Naive B cell (primary cell): ENCODE data around the gene MINK1. TPM values are rescaled to one million over a fixed set of nuclear protein-coding genes. Genes with fewer than 3 reads are reported as not detected.

Experiments used
- ATAC-seq, 2 donors: fragments of 150-1000 bp; cut with Tn5 transposase; 2 replicates each; pipeline ENCODE4 v1.10.0; 2021; ENCODE audit warnings: low read depth in 2 of 2, mild to moderate bottlenecking in 2 of 2, moderate library complexity in 2 of 2
- DNase-seq: peaks from one replicate; pipeline ENCODE4 v3.0.0; 2022
- H3K27ac Mint-ChIP-seq, 6 donors: one replicate each; pipeline ENCODE4 v1.8.0; 2020 to 2022; ENCODE audit warnings: mild to moderate bottlenecking in 6 of 6, mixed read lengths in 6 of 6, moderate library complexity in 5 of 6, inconsistent platforms in 2 of 6
- H3K27me3 Mint-ChIP-seq, 3 donors: one replicate each; pipeline ENCODE4 v1.8.0; 2021 to 2022; ENCODE audit warnings: mixed read lengths in 3 of 3, mild to moderate bottlenecking in 1 of 3
- H3K36me3 Mint-ChIP-seq, 2 donors: one replicate each; pipeline ENCODE4 v1.8.0; 2020 to 2022; ENCODE audit warnings: mixed read lengths in 2 of 2, inconsistent platforms in 1 of 2, mild to moderate bottlenecking in 1 of 2
- H3K4me1 Mint-ChIP-seq, 3 donors: one replicate each; pipeline ENCODE4 v1.8.0; 2020 to 2022; ENCODE audit warnings: mixed read lengths in 3 of 3, inconsistent platforms in 1 of 3, mild to moderate bottlenecking in 1 of 3, moderate library complexity in 1 of 3
- H3K4me3 Mint-ChIP-seq, 8 donors: one replicate each; pipeline ENCODE4 v1.8.0; 2020 to 2022; ENCODE audit warnings: mild to moderate bottlenecking in 8 of 8, mixed read lengths in 8 of 8, moderate library complexity in 8 of 8, inconsistent platforms in 2 of 8
- H3K9me3 Mint-ChIP-seq, 7 donors: one replicate each; pipeline ENCODE4 v1.8.0; 2020 to 2022; ENCODE audit warnings: mixed read lengths in 7 of 7, mild to moderate bottlenecking in 5 of 7, inconsistent platforms in 2 of 7, moderate library complexity in 1 of 7
- polyA plus RNA-seq, 6 donors: library from polyadenylated mRNA; unstranded; fragments of 300-500 nt; fragmentation: Illumina TruSeq; gene quantifications; one replicate each; pipeline ENCODE4 v1.2.3, GENCODE V29; 2021; ENCODE audit warnings: low read depth in 6 of 6

The MINK1 gene
- polyA plus RNA-seq, 6 donors from 2014 or later: 1.1 to 13.6 (median 6.6) TPM

DNA sequence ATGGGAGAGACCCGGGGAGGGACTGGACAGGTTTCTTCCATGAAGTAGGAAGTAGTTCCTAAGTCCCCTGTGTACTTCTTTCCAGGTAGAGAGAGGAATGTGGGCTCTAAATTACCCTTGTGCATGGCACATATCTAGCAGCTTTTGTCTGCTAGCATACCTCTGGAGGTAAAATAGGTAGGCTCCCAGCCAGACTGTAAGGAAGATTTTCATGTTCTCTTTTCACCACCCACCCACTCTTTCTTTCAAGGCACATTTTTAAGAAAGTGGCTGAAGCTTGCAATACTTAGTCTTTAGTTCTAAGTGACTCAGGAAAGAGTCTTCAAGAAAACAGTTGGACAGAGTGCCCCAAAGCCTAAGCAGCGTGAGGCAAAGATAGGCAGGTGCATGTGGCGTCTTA is 9.2 kb downstream of the MINK1 start:
- H3K27ac Mint-ChIP-seq: no peak overlapping the region
- no peak for ATAC-seq
- H3K4me3 Mint-ChIP-seq: no peak overlapping the region
- no peaks in the 10 kb centered on the region for H3K9me3 Mint-ChIP-seq
- no peak for DNase-seq
- H3K27me3 Mint-ChIP-seq: no peaks in the 10 kb centered on the region
- no peaks in the 10 kb centered on the region for H3K36me3 Mint-ChIP-seq
- peaks cover 38 to 57% (median 50%) of the 10 kb centered on the region in 3 donors for H3K4me1 Mint-ChIP-seq

DNA sequence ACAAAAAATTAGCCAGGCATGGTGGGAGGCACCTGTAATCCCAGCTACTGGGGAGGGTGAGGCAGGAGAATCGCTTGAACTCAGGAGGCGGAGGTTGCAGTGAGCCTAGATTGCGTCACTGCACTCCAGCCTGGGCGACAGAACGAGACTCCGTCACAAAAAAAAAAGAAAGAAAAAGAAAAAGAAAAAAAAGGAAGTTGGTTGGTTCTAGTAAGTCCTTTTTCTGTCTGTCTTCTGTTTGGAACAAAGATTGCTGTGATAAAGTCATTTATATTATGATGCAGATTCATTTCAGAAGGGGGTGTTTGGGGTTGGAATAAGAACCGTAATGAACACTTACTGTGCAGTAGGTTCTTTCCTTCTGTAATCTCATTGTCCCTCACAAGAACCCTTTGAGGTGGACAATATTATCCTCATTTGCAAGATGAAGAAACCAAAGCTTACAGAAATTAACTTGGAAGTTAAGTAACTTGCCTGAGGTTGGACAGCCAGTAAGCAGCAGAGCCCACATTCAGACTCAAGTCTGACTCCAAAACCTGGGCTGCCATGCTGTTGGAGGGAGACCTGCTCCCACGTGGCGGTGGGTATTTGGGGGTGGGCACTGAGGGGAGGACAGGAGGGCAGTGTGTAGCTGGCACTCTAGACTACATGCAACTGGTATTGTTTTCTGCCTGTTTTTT is 10.3 kb downstream of the MINK1 start:
- H3K27ac Mint-ChIP-seq: peak overlapping the region in 1 of 6 donors; percentile 45

DNA sequence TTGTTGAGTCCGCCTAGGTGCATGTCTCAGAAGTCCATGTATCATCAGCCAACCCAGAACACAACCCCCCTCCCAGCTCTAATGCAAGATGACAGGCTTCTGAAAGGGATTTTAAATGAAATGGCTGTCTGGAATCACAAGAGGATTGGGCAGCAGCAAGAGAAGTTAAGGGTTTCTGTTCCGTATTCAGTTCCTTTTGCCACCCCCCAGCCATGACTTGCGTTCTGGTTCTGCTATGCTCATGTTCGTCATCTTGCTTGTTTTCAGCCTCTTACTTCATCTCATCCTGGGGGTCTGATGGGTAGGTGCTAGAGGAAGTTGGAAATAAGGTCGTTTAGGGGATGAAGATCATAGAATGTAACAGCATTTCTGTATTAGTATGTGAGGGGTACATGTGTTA is 12.0 kb downstream of the MINK1 start:
- Mint-ChIP-seq H3K27ac (no peak overlapping the region), H3K27me3 (no peaks in the 10 kb centered on the region), H3K4me3 (no peak overlapping the region), H3K36me3 (no peaks in the 10 kb centered on the region), H3K9me3 (no peaks in the 10 kb centered on the region), H3K4me1 (peaks cover 32 to 59% (median 53%) of the 10 kb centered on the region in 3 donors)
- DNase-seq (no peak), ATAC-seq (no peak)

More for the DNA sequence above, 10.3 kb downstream of the MINK1 start:
- no peaks in the 10 kb centered on the region for H3K9me3 Mint-ChIP-seq
- DNase-seq: no peak
- ATAC-seq: no peak
- H3K27me3 Mint-ChIP-seq: no peaks in the 10 kb centered on the region
- no peaks in the 10 kb centered on the region for H3K36me3 Mint-ChIP-seq
- peaks cover 38 to 55% (median 55%) of the 10 kb centered on the region in 3 donors for H3K4me1 Mint-ChIP-seq
- no peak overlapping the region for H3K4me3 Mint-ChIP-seq

DNA sequence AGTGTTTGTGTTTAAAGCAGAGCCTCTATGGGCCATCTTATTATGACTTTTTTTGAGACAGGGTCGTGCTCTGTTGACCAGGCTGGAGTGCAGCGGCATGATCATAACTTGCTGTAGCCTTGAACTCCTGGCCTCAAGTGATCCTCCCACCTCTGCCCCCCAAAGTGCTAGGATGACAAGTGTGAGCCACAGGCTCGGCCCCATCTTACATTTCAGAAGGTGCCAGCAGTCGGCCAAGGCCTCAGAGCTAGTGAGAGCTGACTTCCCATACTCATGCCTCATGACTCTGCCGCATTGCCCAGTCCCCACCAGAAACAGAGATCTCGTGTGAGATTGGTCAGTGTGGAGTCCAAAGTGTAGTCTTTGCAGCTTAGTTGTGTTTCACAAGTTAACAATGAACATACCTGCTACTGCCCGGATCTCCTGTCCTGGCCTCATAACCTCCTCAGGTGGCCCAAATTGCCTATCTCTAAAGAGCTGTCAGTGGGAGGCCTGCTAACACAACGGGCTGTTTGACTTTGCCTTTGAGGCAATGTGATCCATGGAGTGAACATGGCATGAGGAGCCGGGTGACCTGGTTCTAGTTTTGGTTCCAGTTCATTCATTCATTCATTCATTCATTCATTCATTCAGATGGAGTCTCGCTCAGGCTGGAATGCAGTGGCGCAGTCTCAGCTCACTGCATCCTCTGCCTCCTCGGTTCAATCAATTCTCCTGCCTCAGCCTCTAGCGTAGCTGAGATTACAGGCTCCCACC is 13.7 kb downstream of the MINK1 start:
- H3K4me1 Mint-ChIP-seq: peaks cover 33 to 60% (median 58%) of the 10 kb centered on the region in 3 donors
- no peak overlapping the region for H3K4me3 Mint-ChIP-seq
- no peaks in the 10 kb centered on the region for H3K27me3 Mint-ChIP-seq
- DNase-seq (no peak), ATAC-seq (no peak)
- H3K9me3 Mint-ChIP-seq: no peaks in the 10 kb centered on the region
- no peaks in the 10 kb centered on the region for H3K36me3 Mint-ChIP-seq
- no peak overlapping the region for H3K27ac Mint-ChIP-seq

DNA sequence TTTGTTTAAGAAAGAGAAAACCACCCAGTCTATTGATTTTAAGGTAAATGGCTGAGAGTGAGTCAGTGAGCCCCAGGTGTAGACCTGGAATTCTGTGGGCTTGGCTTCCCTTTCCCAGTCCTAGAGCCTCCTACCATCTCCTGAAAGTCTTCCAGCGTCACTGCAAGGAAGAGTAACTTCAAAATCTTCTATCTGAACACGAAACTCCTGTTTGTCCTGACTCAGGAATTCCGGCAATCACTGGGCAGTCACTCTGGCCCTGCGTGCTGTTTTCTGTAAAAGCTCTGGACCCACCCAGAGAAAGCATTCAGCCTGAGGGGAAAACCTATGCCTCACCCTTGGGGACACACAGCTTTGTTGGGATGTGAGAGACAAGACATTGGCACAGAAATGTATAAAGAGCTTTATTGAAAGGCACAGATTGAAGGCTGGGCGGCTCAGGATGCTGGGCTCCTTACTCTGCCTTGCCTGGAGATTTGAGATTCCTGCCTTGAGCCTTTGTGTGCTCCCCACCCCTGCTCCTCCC is 15.9 kb downstream of the MINK1 start:
- H3K27me3 Mint-ChIP-seq: no peaks in the 10 kb centered on the region
- peak overlapping the region in 1 of 6 donors; percentile 64 for H3K27ac Mint-ChIP-seq
- DNase-seq (no peak), ATAC-seq (no peak)
- H3K4me3 Mint-ChIP-seq: peak overlapping the region in 1 of 8 donors; percentile 55
- peaks cover 0 to 6% (median 0%) of the 10 kb centered on the region in 7 donors for H3K9me3 Mint-ChIP-seq
- peaks cover 0 to 8% of the 10 kb centered on the region in 2 donors for H3K36me3 Mint-ChIP-seq
- peaks cover 41 to 56% (median 51%) of the 10 kb centered on the region in 3 donors for H3K4me1 Mint-ChIP-seq

DNA sequence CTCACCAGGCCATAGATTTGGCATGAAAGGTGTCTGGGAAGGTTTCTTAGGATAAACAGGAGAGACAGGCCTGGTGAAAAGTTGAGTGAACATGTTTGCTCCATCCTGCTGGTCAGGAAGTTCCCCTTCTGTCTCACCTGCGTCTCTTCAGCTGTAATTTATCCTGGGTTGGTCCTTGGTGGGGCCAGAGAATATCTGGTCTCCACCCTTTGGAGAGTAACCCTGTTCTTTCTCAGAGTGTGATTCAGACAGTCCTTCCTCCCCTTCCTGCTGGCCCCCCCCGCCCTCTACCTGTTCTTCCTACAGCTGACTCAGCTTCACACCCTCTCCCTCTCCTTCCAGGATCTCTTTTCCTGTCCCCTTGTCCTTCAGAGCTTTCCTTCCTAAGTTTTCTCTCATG is 17.1 kb downstream of the MINK1 start:
- peaks cover 3 to 16% of the 10 kb centered on the region in 2 donors for H3K36me3 Mint-ChIP-seq
- DNase-seq (no peak), ATAC-seq (no peak)
- H3K4me3 Mint-ChIP-seq: no peak overlapping the region
- peaks cover 0 to 6% (median 0%) of the 10 kb centered on the region in 7 donors for H3K9me3 Mint-ChIP-seq
- no peaks in the 10 kb centered on the region for H3K27me3 Mint-ChIP-seq
- peaks cover 39 to 56% (median 45%) of the 10 kb centered on the region in 3 donors for H3K4me1 Mint-ChIP-seq
- peak overlapping the region in 2 of 6 donors; percentile 38 to 84 for H3K27ac Mint-ChIP-seq

DNA sequence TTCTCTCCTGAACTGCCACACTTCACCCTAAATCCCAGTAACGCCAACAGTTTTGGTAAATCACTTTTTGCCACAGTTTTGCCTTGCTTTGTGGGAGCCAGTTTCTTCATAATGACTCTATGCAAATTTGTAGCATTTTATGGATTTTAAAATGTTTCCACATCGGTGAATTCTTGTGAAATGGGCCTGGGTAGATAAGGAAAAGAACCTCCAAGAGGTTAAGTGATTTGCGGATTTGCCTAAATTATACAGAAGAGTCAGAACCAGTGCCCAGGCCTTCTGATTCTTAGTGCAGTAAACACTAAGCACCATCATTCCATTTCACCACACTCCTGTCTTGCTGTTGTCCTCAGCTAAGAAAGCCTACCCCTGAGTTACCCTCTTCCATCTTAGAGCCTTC is 17.9 kb downstream of the MINK1 start:
- no peaks in the 10 kb centered on the region for H3K27me3 Mint-ChIP-seq
- ATAC-seq (no peak), DNase-seq (no peak)
- H3K4me3 Mint-ChIP-seq: no peak overlapping the region
- peaks cover 3 to 16% of the 10 kb centered on the region in 2 donors for H3K36me3 Mint-ChIP-seq
- H3K9me3 Mint-ChIP-seq: peaks cover 0 to 6% (median 0%) of the 10 kb centered on the region in 7 donors
- peaks cover 38 to 52% (median 40%) of the 10 kb centered on the region in 3 donors for H3K4me1 Mint-ChIP-seq
- H3K27ac Mint-ChIP-seq: peak overlapping the region in 1 of 6 donors; percentile 81

DNA sequence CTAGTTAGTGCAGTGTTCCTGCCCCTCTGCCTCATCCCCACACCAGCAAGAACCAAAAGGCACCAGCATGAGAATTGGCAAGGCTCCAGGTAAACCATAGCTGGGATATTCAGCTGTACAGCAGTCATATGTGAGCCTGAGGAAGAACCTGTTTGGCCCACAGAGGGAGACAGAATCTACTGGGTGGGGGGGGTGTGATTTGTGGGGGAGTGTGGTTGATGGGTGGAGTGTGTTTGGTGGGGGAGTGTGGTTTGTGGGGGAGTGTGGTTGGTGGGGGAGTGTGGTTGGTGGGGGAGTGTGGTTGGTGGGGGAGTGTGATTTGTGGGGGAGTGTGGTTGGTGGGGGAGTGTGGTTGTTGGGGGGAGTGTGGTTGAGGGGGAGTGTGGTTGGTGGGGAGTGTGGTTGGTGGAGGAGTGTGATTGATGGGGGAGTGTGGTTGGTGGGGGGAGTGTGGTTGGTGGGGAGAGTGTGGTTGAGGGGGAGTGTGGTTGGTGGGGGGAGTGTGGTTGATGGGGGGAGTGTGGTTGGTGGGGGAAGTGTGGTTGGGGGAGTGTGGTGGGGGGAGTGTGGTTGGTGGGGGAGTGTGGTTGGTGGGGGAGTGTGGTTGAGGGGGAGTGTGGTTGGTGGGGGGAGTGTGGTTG is 19.5 kb downstream of the MINK1 start:
- Mint-ChIP-seq H3K4me3 (no peak overlapping the region), H3K27ac (peak overlapping the region in 3 of 6 donors; percentile 15 to 78 (median 70)), H3K4me1 (peaks cover 43 to 54% (median 44%) of the 10 kb centered on the region in 3 donors), H3K36me3 (peaks cover 3 to 16% of the 10 kb centered on the region in 2 donors), H3K9me3 (peaks cover 0 to 6% (median 0%) of the 10 kb centered on the region in 7 donors), H3K27me3 (no peaks in the 10 kb centered on the region)
- DNase-seq: no peak
- ATAC-seq: no peak

DNA sequence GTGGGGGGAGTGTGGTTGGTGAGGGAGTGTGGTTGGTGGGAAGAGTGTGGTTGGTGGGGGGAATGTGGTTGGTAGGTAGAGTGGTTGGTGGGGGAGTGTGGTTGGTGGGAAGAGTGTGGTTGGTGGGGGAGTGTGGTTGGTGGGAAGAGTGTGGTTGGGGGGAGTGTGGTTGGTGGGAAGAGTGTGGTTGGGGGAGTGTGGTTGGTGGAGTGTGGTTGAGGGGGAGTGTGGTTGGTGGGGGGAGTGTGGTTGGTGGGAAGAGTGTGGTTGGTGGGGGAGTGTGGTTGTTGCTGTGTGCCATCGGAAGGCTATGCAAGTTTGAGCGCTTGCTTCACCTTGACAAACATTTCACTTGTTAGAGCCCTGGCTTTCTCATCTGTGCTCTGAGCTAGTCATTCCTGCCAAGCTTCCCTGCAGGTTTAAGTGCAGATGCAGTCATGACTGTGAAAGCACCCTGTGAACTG is 20.1 kb downstream of the MINK1 start:
- Mint-ChIP-seq H3K4me1 (peaks cover 42 to 54% (median 44%) of the 10 kb centered on the region in 3 donors), H3K9me3 (peaks cover 0 to 6% (median 0%) of the 10 kb centered on the region in 7 donors), H3K4me3 (no peak overlapping the region), H3K36me3 (peaks cover 3 to 16% of the 10 kb centered on the region in 2 donors), H3K27me3 (no peaks in the 10 kb centered on the region), H3K27ac (no peak overlapping the region)
- DNase-seq (no peak), ATAC-seq (no peak)

DNA sequence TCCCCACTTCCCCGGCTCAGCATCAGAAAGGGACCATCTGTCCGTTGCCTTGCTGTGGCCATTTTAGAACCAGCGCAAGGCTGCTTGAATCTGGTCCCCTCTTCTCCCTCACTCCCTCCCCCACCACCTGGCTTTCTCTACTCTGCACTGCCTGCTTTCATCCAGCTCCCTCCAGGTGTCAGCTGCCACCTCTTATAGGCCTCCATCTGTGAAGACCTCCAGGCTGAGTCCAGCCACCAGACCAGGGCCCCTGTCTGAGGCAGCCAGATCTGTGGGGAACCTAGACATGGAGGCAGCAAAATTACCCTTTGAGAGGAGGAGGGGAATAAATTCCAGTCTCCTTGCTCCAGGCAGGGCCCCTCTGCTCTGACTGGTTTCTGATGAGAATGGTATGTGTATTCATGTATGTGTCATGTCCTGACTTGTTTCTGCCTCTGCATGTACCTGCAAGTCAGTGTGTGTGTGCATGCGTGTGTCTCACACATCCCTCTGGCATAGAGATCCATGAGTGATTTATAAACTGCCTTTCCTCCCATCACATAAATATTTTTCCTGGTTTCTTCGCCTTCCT is 21.1 kb downstream of the MINK1 start:
- ATAC-seq (no peak), DNase-seq (no peak)
- Mint-ChIP-seq H3K9me3 (peaks cover 0 to 6% (median 0%) of the 10 kb centered on the region in 7 donors), H3K27ac (peak overlapping the region in 1 of 6 donors; percentile 26), H3K4me3 (no peak overlapping the region), H3K36me3 (peaks cover 3 to 16% of the 10 kb centered on the region in 2 donors), H3K4me1 (peaks cover 38 to 54% (median 44%) of the 10 kb centered on the region in 3 donors), H3K27me3 (no peaks in the 10 kb centered on the region)

DNA sequence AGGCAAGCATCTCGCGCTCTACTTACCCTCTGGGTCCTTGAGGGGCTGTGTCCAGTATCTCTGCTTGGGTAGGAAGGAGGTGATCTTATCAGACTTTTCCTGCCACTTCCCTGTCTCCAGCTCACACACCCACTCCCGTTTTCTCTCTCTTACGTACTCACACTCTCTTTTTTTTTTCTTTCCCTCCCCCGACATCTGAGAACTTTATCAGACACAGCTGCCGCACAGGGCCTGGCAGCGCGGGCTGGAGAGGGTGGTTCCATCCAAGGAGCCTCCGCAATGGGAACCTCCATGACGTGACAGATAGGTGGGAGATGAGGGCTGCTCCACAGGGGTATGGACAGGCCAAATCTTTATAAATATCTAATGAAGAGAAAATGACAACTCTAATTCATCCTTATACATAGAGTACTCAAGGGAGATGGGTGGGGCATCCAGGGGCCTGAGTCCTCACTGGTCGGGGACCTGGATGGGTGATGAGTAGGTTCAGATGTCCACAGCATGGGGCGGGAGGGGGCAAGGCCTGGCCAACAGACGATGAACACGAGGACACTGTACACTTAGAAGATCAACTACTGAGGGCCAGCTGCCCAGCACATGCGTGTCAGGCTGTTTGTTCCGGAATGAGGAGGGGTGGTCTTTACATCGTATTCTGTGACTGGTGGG is 23.3 kb downstream of the MINK1 start:
- DNase-seq: no peak
- Mint-ChIP-seq H3K9me3 (peaks cover 0 to 6% (median 0%) of the 10 kb centered on the region in 7 donors), H3K36me3 (peaks cover 8 to 23% of the 10 kb centered on the region in 2 donors), H3K27me3 (no peaks in the 10 kb centered on the region), H3K4me3 (no peak overlapping the region), H3K4me1 (peaks cover 23 to 39% (median 28%) of the 10 kb centered on the region in 3 donors), H3K27ac (peak overlapping the region in 4 of 6 donors; percentile 9 to 94 (median 51))
- ATAC-seq: no peak

DNA sequence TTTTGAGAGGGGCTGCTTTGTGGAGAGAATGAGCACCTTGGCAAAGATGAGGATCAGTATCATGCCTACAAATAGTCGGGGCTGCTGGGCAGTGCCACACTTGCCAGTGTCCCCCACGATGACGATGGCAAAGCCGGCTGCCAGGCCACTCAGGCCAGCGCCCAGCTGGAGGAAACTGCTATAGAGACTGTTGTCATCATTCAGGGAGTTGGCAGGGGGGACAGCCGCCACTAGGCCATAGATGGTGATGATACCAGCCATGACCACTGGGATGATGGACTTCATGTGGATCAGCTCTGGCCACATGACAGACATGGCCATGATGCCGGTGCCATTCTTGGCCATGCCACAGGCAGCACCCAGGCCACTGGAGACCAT is 23.8 kb downstream of the MINK1 start:
- DNase-seq (no peak), ATAC-seq (no peak)
- Mint-ChIP-seq H3K36me3 (peaks cover 8 to 22% of the 10 kb centered on the region in 2 donors), H3K9me3 (peaks cover 0 to 5% (median 0%) of the 10 kb centered on the region in 7 donors), H3K4me1 (peaks cover 21 to 36% (median 26%) of the 10 kb centered on the region in 3 donors), H3K27me3 (no peaks in the 10 kb centered on the region), H3K4me3 (no peak overlapping the region), H3K27ac (no peak overlapping the region)
